PC-3 (cell line): ENCODE data around the gene GXYLT2. TPM values are rescaled to one million over a fixed set of nuclear protein-coding genes. Genes with fewer than 3 reads are reported as not detected.

Experiments
- ATAC-seq: fragments of 200-7000 bp; cut with Tn5 transposase; 2 replicates; pipeline ENCODE4 v1.9.1; 2020; ENCODE audit warnings: mild to moderate bottlenecking, moderate library complexity
- BruUV-seq: library from RNA; stranded (reverse); fragments of 400-500 nt; replicated peaks from 2 replicates; lab custom pipeline; 2021; lab: Mats Ljungman, UMichigan
- CTCF ChIA-PET: fragments of 300-600 bp; sonication (Branson Sonifier 250); formaldehyde crosslinking; loops from one replicate; lab custom pipeline; 2022; ENCODE audit warnings: antibody characterized with exemption; lab: Charles Lee
- POLR2A ChIA-PET: fragments of 300-600 bp; sonication (Branson Sonifier 250); formaldehyde crosslinking; loops from one replicate; lab custom pipeline; 2022; ENCODE audit warnings: antibody characterized with exemption; ENCODE audit not compliant: unreplicated experiment; lab: Charles Lee
- DNase-seq: peaks from one replicate; pipeline ENCODE4 v3.0.0-alpha.2; 2015
- H2AFZ ChIP-seq: fragments of 300-600 bp; sonication (generic); 2 replicates; pipeline ENCODE4 v1.6.0; 2016; ENCODE audit warnings: antibody characterized with exemption, low read length
- H3F3A ChIP-seq: fragments of 300-600 bp; sonication (generic); one replicate; pipeline ENCODE4 v1.6.0; 2017; ENCODE audit warnings: antibody characterized with exemption, low read length, control low read depth, mild to moderate bottlenecking; ENCODE audit not compliant: unreplicated experiment
- H3K27ac ChIP-seq: fragments of 300-600 bp; sonication (generic); 2 replicates; pipeline ENCODE4 v1.5.1; 2016; ENCODE audit warnings: mild to moderate bottlenecking, low read length
- H3K27me3 ChIP-seq: fragments of 300-600 bp; sonication (generic); 2 replicates; pipeline ENCODE4 v1.6.1; 2016; ENCODE audit warnings: low read length, mixed read lengths
- H3K36me3 ChIP-seq: fragments of 300-600 bp; sonication (generic); 2 replicates; pipeline ENCODE4 v1.6.1; 2016; ENCODE audit warnings: low read depth, mixed run types, low read length, mixed read lengths
- H3K4me1 ChIP-seq: fragments of 300-600 bp; sonication (generic); 2 replicates; pipeline ENCODE4 v1.5.1; 2016; ENCODE audit warnings: low read length; ENCODE audit not compliant: insufficient read depth
- H3K4me2 ChIP-seq: fragments of 300-600 bp; sonication (generic); 2 replicates; pipeline ENCODE4 v1.6.0; 2016; ENCODE audit warnings: low read length
- H3K4me3 ChIP-seq: fragments of 300-600 bp; sonication (generic); 2 replicates; pipeline ENCODE4 v1.5.1; 2016; ENCODE audit warnings: mild to moderate bottlenecking, low read length, mixed read lengths
- H3K79me2 ChIP-seq: fragments of 300-600 bp; sonication (generic); 2 replicates; pipeline ENCODE4 v1.6.1; 2017; ENCODE audit warnings: low read length, mixed read lengths
- H3K9ac ChIP-seq: fragments of 300-600 bp; sonication (generic); 2 replicates; pipeline ENCODE4 v1.6.0; 2016; ENCODE audit warnings: mild to moderate bottlenecking, low read length
- H3K9me2 ChIP-seq: fragments of 300-600 bp; sonication (generic); replicated peaks from 2 replicates; pipeline ENCODE4 v1.6.1; 2016; ENCODE audit warnings: mixed run types, low read length, mixed read lengths
- H3K9me3 ChIP-seq: fragments of 300-600 bp; sonication (generic); 2 replicates; pipeline ENCODE4 v1.6.1; 2016; ENCODE audit warnings: low read length, mixed read lengths
- H4K20me1 ChIP-seq: fragments of 300-600 bp; sonication (generic); 2 replicates; pipeline ENCODE4 v1.6.1; 2016; ENCODE audit warnings: low read length, mixed read lengths
- EZH2 ChIP-seq: fragments of 300-600 bp; sonication (generic); IDR thresholded peaks from one replicate; pipeline ENCODE4 v1.6.1; 2017; ENCODE audit warnings: antibody characterized with exemption, mild to moderate bottlenecking, low read length; ENCODE audit not compliant: unreplicated experiment
- EZH2phosphoT487 ChIP-seq: fragments of 300-600 bp; sonication (generic); IDR thresholded peaks from 2 replicates; pipeline ENCODE4 v1.6.1; 2018; ENCODE audit warnings: mild to moderate bottlenecking, antibody characterized with exemption, low read length, borderline replicate concordance
- intact Hi-C: fragments of 100-400 bp; cut with micrococcal nuclease; formaldehyde crosslinking; loops from 2 replicates; pipeline ENCODE4 v1.9.0; 2023
- total RNA-seq: library from RNA; depleted of rRNA; stranded (reverse); fragments of >200 nt; gene quantifications from 2 replicates; pipeline ENCODE4 v1.2.3, GENCODE V29; 2014
- TF ChIP-seq, protein P1 (sequence below): fragments of 300-600 bp; sonication (generic); conservative IDR thresholded peaks from 2 replicates; pipeline ENCODE4 v1.5.1; 2017; ENCODE audit warnings: antibody characterized with exemption, low read depth, mild to moderate bottlenecking, low read length

The GXYLT2 gene
- total RNA-seq, 1 experiment from 2014 or later = 12.6 TPM

DNA sequence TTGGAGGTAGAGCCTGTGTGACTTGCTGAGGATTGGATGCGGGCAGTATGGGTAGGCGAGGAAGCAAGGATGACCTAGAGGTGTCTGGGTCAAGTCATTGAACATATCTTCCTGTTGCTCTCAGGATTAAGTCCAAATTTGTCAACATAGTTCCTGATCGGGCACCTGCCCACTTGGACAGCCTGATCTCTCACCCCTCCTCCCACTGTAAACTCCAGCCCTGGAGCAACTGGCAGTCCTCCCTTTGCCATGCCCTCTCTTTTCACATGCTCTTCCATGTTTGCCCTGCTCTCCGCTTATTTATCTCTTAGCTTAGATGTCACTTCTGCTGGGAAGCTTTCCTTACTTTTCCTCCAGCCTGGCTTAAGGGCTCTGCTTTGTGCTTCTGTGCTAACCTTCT, 61.2 kb downstream of the GXYLT2 start:
- Histone ChIP-seq H3K36me3 (no peaks in the 10 kb centered on the region), H3K4me2 (no peak overlapping the region), H3K4me3 (no peak overlapping the region), H3K4me1 (peaks cover 10% of the 10 kb centered on the region), H4K20me1 (no peaks in the 10 kb centered on the region), H2AFZ (no peak overlapping the region), H3K9me2 (no peaks in the 10 kb centered on the region), H3K79me2 (no peaks in the 10 kb centered on the region), H3K9me3 (no peaks in the 10 kb centered on the region), H3K9ac (no peak overlapping the region), H3K27me3 (no peaks in the 10 kb centered on the region), H3K27ac (no peak overlapping the region), H3F3A (no peaks in the 10 kb centered on the region)
- ChIA-PET POLR2A (no interaction called here), CTCF (no interaction called here)
- no TSS peak for BruUV-seq
- no peak for ATAC-seq
- TF ChIP-seq EZH2phosphoT487 (no peak), EZH2 (no peak)
- TF ChIP-seq, protein P1, sequence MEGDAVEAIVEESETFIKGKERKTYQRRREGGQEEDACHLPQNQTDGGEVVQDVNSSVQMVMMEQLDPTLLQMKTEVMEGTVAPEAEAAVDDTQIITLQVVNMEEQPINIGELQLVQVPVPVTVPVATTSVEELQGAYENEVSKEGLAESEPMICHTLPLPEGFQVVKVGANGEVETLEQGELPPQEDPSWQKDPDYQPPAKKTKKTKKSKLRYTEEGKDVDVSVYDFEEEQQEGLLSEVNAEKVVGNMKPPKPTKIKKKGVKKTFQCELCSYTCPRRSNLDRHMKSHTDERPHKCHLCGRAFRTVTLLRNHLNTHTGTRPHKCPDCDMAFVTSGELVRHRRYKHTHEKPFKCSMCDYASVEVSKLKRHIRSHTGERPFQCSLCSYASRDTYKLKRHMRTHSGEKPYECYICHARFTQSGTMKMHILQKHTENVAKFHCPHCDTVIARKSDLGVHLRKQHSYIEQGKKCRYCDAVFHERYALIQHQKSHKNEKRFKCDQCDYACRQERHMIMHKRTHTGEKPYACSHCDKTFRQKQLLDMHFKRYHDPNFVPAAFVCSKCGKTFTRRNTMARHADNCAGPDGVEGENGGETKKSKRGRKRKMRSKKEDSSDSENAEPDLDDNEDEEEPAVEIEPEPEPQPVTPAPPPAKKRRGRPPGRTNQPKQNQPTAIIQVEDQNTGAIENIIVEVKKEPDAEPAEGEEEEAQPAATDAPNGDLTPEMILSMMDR = no peak
- DNase-seq = no peak
- intact Hi-C loops = no loop called here

DNA sequence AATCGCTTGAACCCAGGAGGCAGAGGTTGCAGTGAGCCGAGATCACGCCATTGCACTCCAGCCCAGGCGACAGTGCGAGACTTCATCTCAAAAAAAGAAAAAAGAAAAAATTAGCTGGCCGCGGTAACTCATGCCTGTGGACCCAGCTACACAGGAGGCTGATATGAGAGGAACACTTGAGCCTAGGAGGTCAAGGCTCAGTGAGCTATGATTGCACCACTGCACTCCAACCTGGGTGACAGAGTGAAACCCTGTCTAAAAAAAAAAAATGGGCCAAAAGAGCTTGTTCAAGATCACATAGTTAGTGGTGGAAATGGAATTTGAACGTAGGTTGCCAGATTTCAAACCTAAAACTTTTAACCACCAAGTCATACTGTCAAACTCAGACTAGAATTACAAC, 62.5 kb downstream of the GXYLT2 start:
- Histone ChIP-seq H3K27ac (no peak overlapping the region), H3K9me2 (no peaks in the 10 kb centered on the region), H3K4me1 (peaks cover 10% of the 10 kb centered on the region), H3F3A (no peaks in the 10 kb centered on the region), H3K9ac (no peak overlapping the region), H2AFZ (no peak overlapping the region), H3K4me3 (no peak overlapping the region), H3K4me2 (no peak overlapping the region), H3K79me2 (no peaks in the 10 kb centered on the region), H3K36me3 (no peaks in the 10 kb centered on the region), H4K20me1 (no peaks in the 10 kb centered on the region), H3K27me3 (no peaks in the 10 kb centered on the region), H3K9me3 (no peaks in the 10 kb centered on the region)
- POLR2A ChIA-PET = no interaction called here
- ATAC-seq = no peak
- CTCF ChIA-PET = no interaction called here
- DNase-seq = no peak
- BruUV-seq = no TSS peak
- TF ChIP-seq EZH2phosphoT487 (no peak), EZH2 (no peak)
- TF ChIP-seq, protein P1 = no peak
- intact Hi-C loops = no loop called here

DNA sequence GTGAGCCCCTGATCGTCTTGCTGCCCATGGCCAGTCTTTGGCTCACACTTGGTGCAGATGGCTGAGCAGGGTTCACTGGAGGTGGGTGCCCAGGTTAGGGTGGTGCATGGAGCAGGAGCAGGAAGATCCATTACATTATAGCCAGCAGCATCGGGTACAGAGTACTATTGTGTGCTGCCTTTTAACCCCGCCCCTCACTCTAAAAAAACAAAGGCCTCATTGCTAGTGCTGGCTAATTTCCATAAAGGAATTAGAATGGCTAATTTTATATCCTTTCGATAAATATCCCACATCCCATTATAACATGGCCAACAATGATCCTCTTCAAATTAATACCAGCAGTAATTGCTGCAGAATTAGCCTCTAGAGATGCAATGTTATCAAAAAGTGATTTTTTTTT, 63.0 kb downstream of the GXYLT2 start:
- H3K27me3 ChIP-seq = no peaks in the 10 kb centered on the region
- BruUV-seq = no TSS peak
- no peaks in the 10 kb centered on the region for H3K9me2 ChIP-seq
- TF ChIP-seq EZH2phosphoT487 (no peak), EZH2 (no peak)
- TF ChIP-seq, protein P1 = no peak
- H3K4me1 ChIP-seq = peaks cover 7% of the 10 kb centered on the region
- no peak overlapping the region for H2AFZ ChIP-seq
- no peaks in the 10 kb centered on the region for H4K20me1 ChIP-seq
- H3K9me3 ChIP-seq = no peaks in the 10 kb centered on the region
- no peaks in the 10 kb centered on the region for H3K79me2 ChIP-seq
- H3F3A ChIP-seq = no peaks in the 10 kb centered on the region
- no peak for ATAC-seq
- H3K27ac ChIP-seq = no peak overlapping the region
- ChIA-PET CTCF (no interaction called here), POLR2A (no interaction called here)
- DNase-seq = no peak
- no peaks in the 10 kb centered on the region for H3K36me3 ChIP-seq
- no peak overlapping the region for H3K9ac ChIP-seq
- intact Hi-C loops = no loop called here
- no peak overlapping the region for H3K4me3 ChIP-seq
- H3K4me2 ChIP-seq = no peak overlapping the region
